Measurements from ENCODE around the gene GANC. TPM values are rescaled to one million over a fixed set of nuclear protein-coding genes. Genes with fewer than 3 reads are reported as not detected.

GANC gene
- total RNA-seq, 2 experiments from 2014 or later = 27.4 to 27.7 TPM

- H3K36me3 Mint-ChIP-seq (ENCODE audit: low read depth) = peaks cover 41% of the 10 kb centered on the region
- peaks cover 38% of the 10 kb centered on the region for H3K4me1 Mint-ChIP-seq (ENCODE audit: low read depth)
- CTCF ChIA-PET = no interaction called here
- DNase-seq = no peak
- no peak overlapping the region for H3K27ac Mint-ChIP-seq
- no peaks in the 10 kb centered on the region for H3K9me3 Mint-ChIP-seq
- intact Hi-C loops (cut with micrococcal nuclease) = no loop called here
- no peak overlapping the region for H3K4me3 Mint-ChIP-seq
- H3K27me3 Mint-ChIP-seq (ENCODE audit: low read depth) = no peaks in the 10 kb centered on the region
These were observed 5.7 kb upstream of the GANC start for GRCh38 chr15:42267286-42267685.

GRCh38 chr15:42270551-42270950, 2.5 kb upstream of the GANC start:
- DNase-seq = no peak
- intact Hi-C loops (cut with micrococcal nuclease) = loop anchor here (10.0 kb wide), 2 partner anchors 304 to 914 kb away; partner anchors contain the start of genes CCNDBP1 and STARD9
- no peaks in the 10 kb centered on the region for H3K9me3 Mint-ChIP-seq
- no peaks in the 10 kb centered on the region for H3K27me3 Mint-ChIP-seq (ENCODE audit: low read depth)
- H3K4me1 Mint-ChIP-seq (ENCODE audit: low read depth) = peaks cover 45% of the 10 kb centered on the region
- H3K4me3 Mint-ChIP-seq = no peak overlapping the region
- H3K27ac Mint-ChIP-seq = no peak overlapping the region
- CTCF ChIA-PET = no interaction called here
- H3K36me3 Mint-ChIP-seq (ENCODE audit: low read depth) = peaks cover 27% of the 10 kb centered on the region

DNA sequence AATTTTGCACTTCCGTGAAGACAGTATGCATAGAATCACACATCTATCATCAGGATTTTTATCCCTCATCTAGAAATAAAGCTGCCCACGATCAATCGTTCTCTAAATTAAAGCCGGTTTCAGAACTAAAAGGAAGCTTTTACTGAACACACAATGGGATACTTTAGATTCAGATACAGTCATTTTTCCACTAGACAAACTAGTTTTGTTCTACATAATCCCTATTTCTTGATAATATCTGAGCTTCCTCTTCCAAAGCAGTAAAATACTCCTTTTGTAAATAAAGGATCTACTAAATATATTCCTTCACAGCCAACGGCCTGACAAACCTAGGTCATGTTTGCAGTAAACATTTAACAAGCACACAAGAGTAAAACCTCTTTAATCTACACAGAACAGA, 2.0 kb upstream of the GANC start:
- Mint-ChIP-seq H3K4me1 (ENCODE audit: low read depth) (peaks cover 48% of the 10 kb centered on the region), H3K27ac (no peak overlapping the region), H3K9me3 (no peaks in the 10 kb centered on the region), H3K4me3 (no peak overlapping the region), H3K27me3 (ENCODE audit: low read depth) (no peaks in the 10 kb centered on the region), H3K36me3 (ENCODE audit: low read depth) (peaks cover 23% of the 10 kb centered on the region)
- no peak for DNase-seq
- CTCF ChIA-PET = no interaction called here
- intact Hi-C loops (cut with micrococcal nuclease) = loop anchor here (10.0 kb wide), 2 partner anchors 304 to 914 kb away; partner anchors contain the start of genes CCNDBP1 and STARD9

GRCh38 chr15:42273900-42274701, 1.1 kb downstream of the GANC start:
- Mint-ChIP-seq H3K27me3 (ENCODE audit: low read depth) (no peaks in the 10 kb centered on the region), H3K4me3 (peak overlapping the region; percentile 99), H3K27ac (peak overlapping the region; percentile 99), H3K36me3 (ENCODE audit: low read depth) (peaks cover 17% of the 10 kb centered on the region), H3K9me3 (no peaks in the 10 kb centered on the region), H3K4me1 (ENCODE audit: low read depth) (peaks cover 45% of the 10 kb centered on the region)
- peak; percentile 79 for DNase-seq
- intact Hi-C loops (cut with micrococcal nuclease) = loop anchor here (1.0 to 10.0 kb wide), 14 partner anchors 41 to 911 kb away; partner anchors contain the start of genes CCNDBP1, CDAN1, HAUS2 and LRRC57
- CTCF ChIA-PET = no interaction called here

GRCh38 chr15:42274702-42274989, 1.6 kb downstream of the GANC start:
- Mint-ChIP-seq H3K27me3 (ENCODE audit: low read depth) (no peaks in the 10 kb centered on the region), H3K4me3 (peak overlapping the region; percentile 99), H3K4me1 (ENCODE audit: low read depth) (peaks cover 43% of the 10 kb centered on the region), H3K27ac (peak overlapping the region; percentile 99), H3K9me3 (no peaks in the 10 kb centered on the region), H3K36me3 (ENCODE audit: low read depth) (peaks cover 17% of the 10 kb centered on the region)
- DNase-seq = no peak
- CTCF ChIA-PET = no interaction called here
- intact Hi-C loops (cut with micrococcal nuclease) = loop anchor here (2.0 to 10.0 kb wide), 3 partner anchors 300 to 910 kb away; partner anchors contain the start of genes CCNDBP1 and STARD9

- intact Hi-C loops (cut with micrococcal nuclease) = loop anchor here (2.0 to 10.0 kb wide), 3 partner anchors 299 to 909 kb away; partner anchors contain the start of genes CCNDBP1 and STARD9
- peaks cover 33% of the 10 kb centered on the region for H3K4me1 Mint-ChIP-seq (ENCODE audit: low read depth)
These were observed 2.9 kb downstream of the GANC start for GRCh38 chr15:42275780-42276391.

GRCh38 chr15:42276762-42277161, 3.8 kb downstream of the GANC start:
- Mint-ChIP-seq H3K36me3 (ENCODE audit: low read depth) (peaks cover 15% of the 10 kb centered on the region), H3K27me3 (ENCODE audit: low read depth) (no peaks in the 10 kb centered on the region), H3K4me3 (no peak overlapping the region), H3K27ac (no peak overlapping the region), H3K9me3 (no peaks in the 10 kb centered on the region), H3K4me1 (ENCODE audit: low read depth) (peaks cover 26% of the 10 kb centered on the region)
- CTCF ChIA-PET = no interaction called here
- intact Hi-C loops (cut with micrococcal nuclease) = loop anchor here (10.0 kb wide), 2 partner anchors 298 to 908 kb away; partner anchors contain the start of genes CCNDBP1 and STARD9
- no peak for DNase-seq

More at GRCh38 chr15:42275780-42276391, 2.9 kb downstream of the GANC start:
- peak overlapping the region; percentile 80 for H3K27ac Mint-ChIP-seq
- DNase-seq = no peak
- peak overlapping the region; percentile 99 for H3K4me3 Mint-ChIP-seq
- CTCF ChIA-PET = interaction anchor here (0.9 kb wide), 1 partner anchor 8 kb away, joined by 3 read pairs; no protein-coding TSS in a partner anchor
- H3K9me3 Mint-ChIP-seq = no peaks in the 10 kb centered on the region
- no peaks in the 10 kb centered on the region for H3K27me3 Mint-ChIP-seq (ENCODE audit: low read depth)
- H3K36me3 Mint-ChIP-seq (ENCODE audit: low read depth) = peaks cover 19% of the 10 kb centered on the region

- Mint-ChIP-seq H3K9me3 (no peaks in the 10 kb centered on the region), H3K27ac (no peak overlapping the region), H3K4me1 (ENCODE audit: low read depth) (peaks cover 15% of the 10 kb centered on the region), H3K27me3 (ENCODE audit: low read depth) (no peaks in the 10 kb centered on the region), H3K4me3 (no peak overlapping the region), H3K36me3 (ENCODE audit: low read depth) (peaks cover 9% of the 10 kb centered on the region)
- intact Hi-C loops (cut with micrococcal nuclease) = loop anchor here (10.0 kb wide), 2 partner anchors 296 to 906 kb away; partner anchors contain the start of genes CCNDBP1 and STARD9
- no peak for DNase-seq
- CTCF ChIA-PET = no interaction called here
These were observed 6.3 kb downstream of the GANC start for GRCh38 chr15:42279234-42279723.

GRCh38 chr15:42282344-42282743, 9.3 kb downstream of the GANC start:
- H3K36me3 Mint-ChIP-seq (ENCODE audit: low read depth) = peaks cover 10% of the 10 kb centered on the region
- DNase-seq = no peak
- no peak overlapping the region for H3K4me3 Mint-ChIP-seq
- intact Hi-C loops (cut with micrococcal nuclease) = no loop called here
- CTCF ChIA-PET = interaction anchor here (1.1 kb wide), 1 partner anchor 189 kb away, joined by 3 read pairs; no protein-coding TSS in a partner anchor
- no peak overlapping the region for H3K27ac Mint-ChIP-seq
- no peaks in the 10 kb centered on the region for H3K27me3 Mint-ChIP-seq (ENCODE audit: low read depth)
- no peaks in the 10 kb centered on the region for H3K4me1 Mint-ChIP-seq (ENCODE audit: low read depth)
- no peaks in the 10 kb centered on the region for H3K9me3 Mint-ChIP-seq

GRCh38 chr15:42282926-42283325, 9.9 kb downstream of the GANC start:
- H3K27me3 Mint-ChIP-seq (ENCODE audit: low read depth) = no peaks in the 10 kb centered on the region
- no peak overlapping the region for H3K4me3 Mint-ChIP-seq
- intact Hi-C loops (cut with micrococcal nuclease) = no loop called here
- no peaks in the 10 kb centered on the region for H3K9me3 Mint-ChIP-seq
- no peaks in the 10 kb centered on the region for H3K4me1 Mint-ChIP-seq (ENCODE audit: low read depth)
- CTCF ChIA-PET = no interaction called here
- peaks cover 10% of the 10 kb centered on the region for H3K36me3 Mint-ChIP-seq (ENCODE audit: low read depth)
- H3K27ac Mint-ChIP-seq = no peak overlapping the region
- DNase-seq = no peak

GRCh38 chr15:42283671-42284070, 10.7 kb downstream of the GANC start:
- Mint-ChIP-seq H3K36me3 (ENCODE audit: low read depth) (peaks cover 11% of the 10 kb centered on the region), H3K4me3 (no peak overlapping the region), H3K4me1 (ENCODE audit: low read depth) (no peaks in the 10 kb centered on the region), H3K27me3 (ENCODE audit: low read depth) (no peaks in the 10 kb centered on the region), H3K27ac (no peak overlapping the region), H3K9me3 (no peaks in the 10 kb centered on the region)
- intact Hi-C loops (cut with micrococcal nuclease) = no loop called here
- no peak for DNase-seq
- CTCF ChIA-PET = interaction anchor here (1.0 kb wide), 1 partner anchor 8 kb away, joined by 3 read pairs; no protein-coding TSS in a partner anchor

GRCh38 chr15:42284551-42284950, 11.6 kb downstream of the GANC start:
- CTCF ChIA-PET = interaction anchor here (1.0 kb wide), 1 partner anchor 9 kb away, joined by 3 read pairs; no protein-coding TSS in a partner anchor

More at GRCh38 chr15:42284551-42284950, 11.6 kb downstream of the GANC start:
- Mint-ChIP-seq H3K36me3 (ENCODE audit: low read depth) (peaks cover 17% of the 10 kb centered on the region), H3K27me3 (ENCODE audit: low read depth) (no peaks in the 10 kb centered on the region), H3K9me3 (no peaks in the 10 kb centered on the region), H3K27ac (no peak overlapping the region), H3K4me1 (ENCODE audit: low read depth) (no peaks in the 10 kb centered on the region), H3K4me3 (no peak overlapping the region)
- intact Hi-C loops (cut with micrococcal nuclease) = no loop called here
- no peak for DNase-seq

Measured in activated naive CD4-positive, alpha-beta T cell treated with anti-CD3 and anti-CD28 coated beads for 36 hours (primary cell).